HepG2 (cell line): Measurements from ENCODE around the gene NFS1. TPM values are rescaled to one million over a fixed set of nuclear protein-coding genes. Genes with fewer than 3 reads are reported as not detected.

ENCODE experiments used
- ARNTL ChIP-seq: sonication (generic); formaldehyde crosslinking; IDR thresholded peaks from 2 replicates; pipeline ENCODE4 v1.4.0; 2020; ENCODE audit warnings: mild to moderate bottlenecking, missing genetic modification reagents
- CERS6 ChIP-seq: sonication (generic); formaldehyde crosslinking; IDR thresholded peaks from 2 replicates; pipeline ENCODE4 v1.5.0; 2020; ENCODE audit warnings: missing genetic modification reagents
- IRX3 ChIP-seq: sonication (generic); formaldehyde crosslinking; IDR thresholded peaks from 2 replicates; pipeline ENCODE4 v1.8.1; 2023; ENCODE audit warnings: mild to moderate bottlenecking, low read depth, missing genetic modification reagents, borderline replicate concordance
- JUND ChIP-seq: sonication (generic); formaldehyde crosslinking; IDR thresholded peaks from 2 replicates; pipeline ENCODE4 v1.8.0; 2022; ENCODE audit warnings: mild to moderate bottlenecking, missing genetic modification reagents
- MIXL1 ChIP-seq: IDR thresholded peaks from 2 replicates; pipeline ENCODE4 v1.6.1; 2016
- RBM22 ChIP-seq: fragments of 200-400 bp; formaldehyde crosslinking; optimal IDR thresholded peaks from 2 replicates; pipeline ENCODE3; 2017; ENCODE audit warnings: mild to moderate bottlenecking, low read length, moderate library complexity
- SALL2 ChIP-seq: sonication (generic); formaldehyde crosslinking; IDR thresholded peaks from 2 replicates; pipeline ENCODE4 v1.8.1; 2023; ENCODE audit warnings: mild to moderate bottlenecking, missing genetic modification reagents, inconsistent platforms
- SNAPC4 ChIP-seq: sonication (generic); formaldehyde crosslinking; IDR thresholded peaks from 2 replicates; pipeline ENCODE4 v1.4.0; 2020; ENCODE audit warnings: mild to moderate bottlenecking, missing genetic modification reagents
- ZNF124 ChIP-seq: sonication (generic); formaldehyde crosslinking; IDR thresholded peaks from 2 replicates; pipeline ENCODE4 v1.4.0; 2020; ENCODE audit warnings: missing genetic modification reagents
- ZNF143 ChIP-seq: sonication (generic); formaldehyde crosslinking; IDR thresholded peaks from 2 replicates; pipeline ENCODE4 v1.4.0; 2020; ENCODE audit warnings: missing genetic modification reagents
- ZNF761 ChIP-seq: sonication (generic); formaldehyde crosslinking; conservative IDR thresholded peaks from 2 replicates; pipeline ENCODE4 v1.4.0; 2020; ENCODE audit warnings: mild to moderate bottlenecking, missing genetic modification reagents
- ZNF784 ChIP-seq: sonication (generic); formaldehyde crosslinking; IDR thresholded peaks from 2 replicates; pipeline ENCODE4 v1.5.1; 2020; ENCODE audit warnings: missing genetic modification reagents, mild to moderate bottlenecking, borderline replicate concordance
- polyA plus RNA-seq, 8 experiments: library from polyadenylated mRNA; depleted of rRNA in 3 of 8; stranded (reverse) in 7 of 8; unstranded in 1 of 8; fragments of >200 nt; fragmentation: Illumina TruSeq in 4 of 8; extraction: Trizol in 4 of 8; gene quantifications; 2 replicates each; pipeline versions ENCODE4 v1.2.1 to v1.2.3, GENCODE V29; 2011 to 2016; ENCODE audit warnings: low read depth in 4 of 8, missing spikeins in 1 of 8, mixed read lengths in 1 of 8; ENCODE audit not compliant: insufficient read depth in 1 of 8
- total RNA-seq, 5 experiments: library from RNA; depleted of rRNA; stranded (reverse); fragments of >200 nt; fragmentation: Illumina TruSeq; extraction: Trizol; gene quantifications; 2 replicates each; pipeline ENCODE4 v1.2.3, GENCODE V29; 2016; ENCODE audit warnings: low read depth in 1 of 5

Gene NFS1
- total and polyA plus RNA-seq, 2 of the 13 experiments (the other 11 are each of a cell fraction or from before 2014, with no cell fraction given) = 65.9 to 88.1 TPM

- TF ChIP-seq IRX3 (CRISPR knock-in tag) (no peak), ZNF784 (CRISPR knock-in tag) (no peak), SALL2 (CRISPR knock-in tag) (no peak), SNAPC4 (no peak), JUND (CRISPR knock-in tag) (no peak), RBM22 (peak; percentile 72), CERS6 (CRISPR knock-in tag) (no peak), MIXL1 (CRISPR knock-in tag) (no peak), ZNF124 (CRISPR knock-in tag) (no peak), ZNF143 (CRISPR knock-in tag) (no peak), ARNTL (CRISPR knock-in tag) (no peak), ZNF761 (CRISPR knock-in tag) (no peak)
These were observed 66.5 kb downstream of the NFS1 start (continued) for GRCh38 chr20:35632539-35633115.
